NOMO-1 treated with dmso at 0.1 percent for 144 hours (cell line): ENCODE measurements around the gene ADGRG1.
"Not testable (repeated sequence)": the region's sequence is repeated elsewhere in the genome, so short reads cannot be mapped to it uniquely, and the experiment has no call there.

Experiments used
- DNase-seq: peaks from one replicate; lab custom pipeline; 2025; ENCODE audit not compliant: unreplicated experiment; lab: John Stamatoyannopoulos, UW

ADGRG1 gene

DNA sequence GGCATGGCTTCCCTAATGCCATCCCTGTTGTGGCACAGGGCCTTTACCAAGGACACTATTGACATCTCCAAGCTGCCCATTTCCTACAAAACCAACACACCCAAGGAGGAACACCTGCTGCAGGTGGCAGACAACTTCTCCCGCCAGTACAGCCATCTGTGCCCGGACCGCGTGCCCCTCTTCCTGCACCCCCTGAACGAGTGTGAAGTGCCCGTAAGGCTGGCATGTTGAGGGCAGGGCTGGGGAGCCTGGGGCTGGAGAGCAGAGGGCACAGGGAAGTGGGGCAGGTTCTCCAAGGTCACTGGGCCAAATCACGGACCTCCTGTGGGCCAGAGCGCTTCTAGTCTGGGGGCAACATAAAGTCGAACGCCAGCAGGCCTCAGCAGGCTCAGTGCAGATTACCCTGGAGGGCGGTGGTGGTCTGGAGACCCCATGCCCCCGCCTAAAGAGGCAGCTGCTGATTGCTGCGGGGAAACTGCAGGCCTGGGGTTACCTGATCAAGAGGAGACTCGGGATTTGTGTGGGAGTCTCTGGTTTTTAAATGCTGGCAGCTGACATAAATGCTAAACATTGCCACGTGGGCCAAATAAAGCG, 70.5 kb downstream of the ADGRG1 start:
- no peak for DNase-seq

- DNase-seq = no peak
Measured at GRCh38 chr16:57699481-57699880, 71.1 kb downstream of the ADGRG1 start.

DNA sequence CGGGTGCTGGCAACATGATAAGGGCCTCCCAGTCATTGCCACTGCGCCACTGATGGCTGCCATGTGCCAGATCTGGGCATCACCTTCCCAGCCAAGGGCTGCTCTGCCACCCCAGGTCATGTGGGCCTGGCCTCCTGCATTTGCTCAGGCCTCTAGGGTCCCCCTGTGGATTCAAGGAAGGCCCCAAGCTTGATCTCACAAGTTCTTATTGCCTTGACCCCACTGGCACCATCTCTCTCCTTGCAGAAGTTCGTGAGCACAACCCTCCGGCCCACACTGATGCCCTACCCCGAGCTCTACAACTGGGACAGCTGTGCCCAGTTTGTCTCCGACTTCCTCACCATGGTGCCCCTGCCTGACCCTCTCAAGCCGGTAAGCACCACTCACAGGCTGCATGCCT, 71.5 kb downstream of the ADGRG1 start:
- no peak for DNase-seq

DNA sequence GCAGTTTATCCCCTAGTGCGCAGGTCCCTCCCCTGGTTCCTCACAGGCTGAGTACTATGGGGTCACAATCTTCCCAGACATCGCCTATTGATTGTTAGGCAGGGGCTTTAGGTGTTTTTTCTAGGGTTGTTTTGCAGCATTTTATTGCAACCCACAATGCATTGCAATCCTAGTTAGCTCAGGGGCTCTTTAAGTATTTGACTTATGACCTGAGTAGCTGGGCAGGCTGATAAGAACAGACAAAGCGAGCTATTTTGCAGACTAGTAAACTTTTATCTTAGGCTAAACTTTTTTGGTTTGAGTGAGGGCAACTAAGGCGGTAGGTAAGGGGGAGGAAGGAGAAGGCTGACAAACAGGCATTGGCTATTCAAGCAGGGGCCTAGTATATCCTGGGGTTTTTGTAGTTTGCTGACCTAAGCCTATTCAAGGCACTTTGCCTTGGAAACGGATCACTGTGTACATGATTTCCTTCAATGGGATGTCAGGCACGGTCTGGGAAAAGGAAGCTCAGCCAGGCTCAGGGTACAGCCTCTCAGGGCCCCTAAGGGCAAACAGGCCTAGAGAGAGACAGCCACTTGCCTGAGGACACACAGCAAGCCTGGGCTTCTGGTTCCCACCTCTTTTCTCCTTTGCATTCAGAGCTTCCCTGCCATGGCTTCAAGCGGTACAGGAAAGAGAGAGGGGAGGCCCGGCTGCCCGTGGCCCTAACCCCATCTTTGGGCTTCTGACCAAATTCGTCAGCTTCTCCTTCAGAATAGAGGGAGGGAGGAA, 72.5 kb downstream of the ADGRG1 start:
- no peak for DNase-seq

DNA sequence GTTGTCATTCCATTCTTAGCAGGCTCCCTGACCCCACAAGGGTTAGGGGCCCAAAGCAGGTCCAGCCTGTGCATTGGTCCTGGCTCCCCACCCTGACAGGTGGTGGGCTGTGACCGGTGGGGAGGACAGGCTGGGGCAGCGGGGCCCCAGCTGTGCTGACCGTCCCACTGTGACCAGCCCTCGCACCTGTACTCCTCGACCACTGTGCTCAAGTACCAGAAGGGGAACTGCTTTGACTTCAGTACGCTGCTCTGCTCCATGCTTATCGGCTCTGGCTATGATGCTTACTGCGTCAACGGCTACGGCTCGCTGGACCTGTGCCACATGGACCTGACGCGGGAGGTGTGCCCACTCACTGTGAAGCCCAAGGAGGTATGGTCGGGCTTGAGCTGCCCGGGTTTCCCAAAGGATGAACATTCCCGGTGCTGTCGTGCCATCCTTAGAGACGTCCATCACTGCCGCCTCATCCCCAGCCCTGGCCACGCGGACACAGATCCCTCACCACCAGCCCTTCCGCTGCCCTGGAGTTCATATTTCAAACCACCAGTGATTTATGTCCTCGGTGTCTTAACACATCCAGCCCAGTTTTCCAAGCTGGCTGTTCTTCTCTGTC, 73.4 kb downstream of the ADGRG1 start:
- no peak for DNase-seq

DNA sequence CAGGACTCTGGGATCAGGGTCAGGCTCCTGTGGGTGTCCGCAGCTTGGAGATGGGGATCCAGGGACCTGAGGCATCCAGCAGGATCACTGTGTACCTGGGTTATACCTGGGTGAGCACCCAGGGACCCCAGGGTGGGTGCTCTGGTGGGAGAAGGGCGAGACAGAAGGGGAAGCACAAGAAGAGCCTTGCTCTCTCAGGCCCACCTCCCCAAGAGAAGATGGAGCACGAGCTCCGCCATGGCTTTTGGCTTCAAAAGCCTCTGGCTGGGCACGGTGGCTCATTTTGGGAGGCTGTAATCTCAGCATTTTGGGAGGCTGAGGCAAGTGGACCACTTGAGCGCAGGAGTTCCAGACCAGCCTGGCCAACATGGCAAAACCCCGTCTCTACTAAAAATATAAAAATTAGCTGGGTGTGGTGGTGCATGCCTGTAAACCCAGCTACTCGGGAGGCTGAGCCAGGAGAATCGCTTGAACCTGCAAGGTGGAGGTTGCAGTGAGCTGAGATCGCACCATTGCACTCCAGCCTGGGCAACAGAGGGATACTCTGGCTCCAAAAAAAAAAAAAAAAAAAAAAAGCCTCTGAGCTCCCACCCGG, 75.1 kb downstream of the ADGRG1 start:
- no peak for DNase-seq

DNA sequence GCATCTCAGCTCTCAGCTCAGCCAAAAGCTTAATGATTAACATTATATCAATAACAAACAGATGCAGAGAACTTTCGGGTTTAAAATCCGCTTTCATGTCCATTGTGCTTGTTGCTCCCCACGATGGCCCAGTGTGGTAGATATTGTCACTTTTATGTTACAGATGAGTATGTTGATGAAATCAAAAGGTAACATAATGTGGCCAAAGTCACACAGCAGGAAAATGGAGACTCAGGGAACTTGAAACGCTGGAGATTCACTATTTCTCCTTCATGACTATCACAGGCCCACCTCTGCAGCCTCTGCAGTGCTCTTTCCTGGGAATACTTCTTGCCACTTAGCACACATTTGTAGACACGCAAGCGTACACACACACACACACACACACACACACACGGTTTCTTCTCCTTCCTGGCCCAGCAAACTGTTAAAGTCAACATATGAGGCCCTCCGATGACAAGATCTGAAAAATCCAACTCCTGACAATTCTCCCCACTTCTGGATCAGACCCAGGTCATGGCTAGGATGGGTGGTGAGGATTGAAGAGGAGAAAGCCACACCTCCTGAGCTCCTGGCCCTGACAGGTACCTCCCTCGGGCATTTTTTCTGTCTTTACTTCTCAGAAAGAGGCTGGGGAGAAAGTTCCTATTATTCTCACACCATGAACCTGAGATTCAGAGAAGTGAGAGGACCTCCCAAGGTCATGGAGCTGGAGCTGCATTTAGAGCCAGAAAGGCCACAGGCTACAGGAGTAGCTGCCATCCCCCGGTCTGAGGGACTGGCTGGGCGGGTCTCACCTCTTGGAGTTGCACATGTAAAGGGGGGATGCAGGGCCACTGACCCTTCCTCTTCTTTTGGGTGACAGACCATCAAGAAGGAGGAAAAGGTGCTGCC, 75.8 kb downstream of the ADGRG1 start:
- no peak for DNase-seq

GRCh38 chr16:57704905-57705852, 76.7 kb downstream of the ADGRG1 start:
- no peak for DNase-seq

- no peak for DNase-seq
Measured at GRCh38 chr16:57706717-57707116, 78.3 kb downstream of the ADGRG1 start.

GRCh38 chr16:57707331-57707730, 78.9 kb downstream of the ADGRG1 start:
- DNase-seq = no peak

DNA sequence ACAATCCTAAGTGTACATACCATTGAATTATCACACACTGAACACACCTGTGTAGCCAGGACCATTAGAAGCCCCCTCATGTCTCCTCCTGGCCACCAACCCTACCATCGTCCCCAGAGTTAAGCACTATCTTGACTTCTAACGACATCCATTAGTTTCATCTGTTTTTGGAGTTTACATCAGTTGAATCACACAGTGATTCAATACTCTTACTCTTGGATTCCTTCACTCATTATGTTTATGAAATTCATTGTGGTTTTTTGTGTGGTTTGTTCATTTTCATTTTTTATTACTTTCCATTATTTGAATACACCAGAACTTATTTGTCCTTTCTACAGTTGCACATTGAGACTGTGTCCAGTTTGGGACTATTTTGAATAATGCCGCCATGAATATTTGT, 79.7 kb downstream of the ADGRG1 start:
- DNase-seq = no peak

DNA sequence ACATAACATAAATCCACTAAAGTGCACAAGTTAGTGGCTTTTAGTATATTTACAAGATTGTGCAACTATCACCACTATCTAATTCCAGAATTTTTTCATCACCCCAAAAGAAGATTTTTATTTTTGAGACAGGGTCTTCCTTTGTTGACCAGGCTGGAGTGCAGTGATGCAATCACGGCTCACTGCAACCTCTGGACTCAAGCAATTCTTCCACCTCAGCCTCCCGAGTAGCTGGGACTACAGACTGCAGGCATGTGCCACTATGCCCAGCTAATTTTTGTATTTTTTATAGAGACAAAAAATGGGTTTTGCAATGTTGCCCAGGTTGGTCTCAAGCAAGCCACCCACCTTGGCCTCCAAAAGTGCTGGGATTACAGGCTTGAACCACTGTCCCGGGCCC, 81.2 kb downstream of the ADGRG1 start:
- DNase-seq = no peak

GRCh38 chr16:57711346-57711745, 82.9 kb downstream of the ADGRG1 start:
- DNase-seq = no peak

DNA sequence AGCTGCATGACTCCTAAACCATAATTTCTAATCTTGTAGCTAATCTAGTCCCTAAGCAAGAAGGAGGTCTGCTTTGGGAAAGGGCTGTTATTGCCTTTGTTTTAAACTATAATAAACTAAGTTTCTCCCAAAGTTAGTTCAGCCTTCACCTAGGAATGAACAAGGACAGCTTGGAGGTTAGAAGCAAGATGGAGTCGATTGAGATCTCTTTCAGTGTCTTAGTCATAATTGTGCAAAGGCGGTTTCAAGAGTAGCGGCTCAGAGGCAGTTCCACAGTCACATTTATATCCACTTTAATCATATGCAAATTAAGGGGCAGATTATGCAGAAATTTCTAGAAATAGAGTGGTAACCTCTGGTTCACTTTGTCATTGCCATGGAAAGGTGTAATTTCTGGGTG, 83.6 kb downstream of the ADGRG1 start:
- no peak for DNase-seq

DNA sequence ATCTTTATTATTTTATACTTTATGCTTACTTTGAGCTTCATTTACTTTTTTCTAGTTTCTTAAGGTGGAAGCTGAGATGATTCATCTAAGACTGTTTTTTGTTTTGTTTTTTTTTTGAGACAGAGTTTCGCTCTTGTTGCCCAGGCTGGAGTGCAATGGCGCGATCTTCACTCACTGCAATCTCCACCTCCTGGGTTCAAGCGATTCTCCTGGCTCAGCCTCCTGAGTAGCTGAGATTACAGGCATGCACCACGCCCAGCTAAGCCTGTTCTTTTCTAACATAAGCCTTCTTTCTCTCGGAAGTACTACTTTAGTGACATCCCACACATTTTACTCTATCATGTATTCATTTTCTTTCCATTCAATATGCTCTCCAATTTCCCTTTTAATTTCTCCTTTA, 84.1 kb downstream of the ADGRG1 start:
- not testable (repeated sequence) for DNase-seq

GRCh38 chr16:57713596-57713995, 85.2 kb downstream of the ADGRG1 start:
- no peak for DNase-seq

DNA sequence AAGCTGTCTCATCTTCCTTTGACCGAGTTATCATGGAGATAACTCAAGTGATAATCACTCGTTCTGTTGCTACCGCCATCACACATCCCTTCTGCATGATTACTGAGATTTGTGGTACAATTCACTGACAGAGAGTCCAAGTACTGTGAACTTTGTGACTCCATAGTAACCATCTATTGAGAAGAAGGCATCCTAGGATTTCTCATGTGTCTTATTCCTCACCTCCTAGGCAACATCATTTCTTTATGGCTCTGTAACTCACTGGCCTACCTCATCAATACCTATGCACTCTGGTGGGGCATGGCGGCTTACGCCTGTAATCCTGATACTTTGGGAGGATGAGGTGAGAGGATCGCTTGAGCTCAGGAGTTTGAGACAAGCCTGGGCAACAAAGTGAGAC, 85.6 kb downstream of the ADGRG1 start:
- no peak for DNase-seq
